Smooth muscle cell of the brain vasculature (primary cell): Measurements from ENCODE around the gene CLSTN2.
A peak's percentile ranks its signal among the peaks of the same experiment; 100 is the strongest.

Source experiments
- DNase-seq: peaks from one replicate; pipeline ENCODE4 v3.0.0-alpha.2; 2012; ENCODE audit warnings: low read depth, low spot score

Gene CLSTN2

DNA sequence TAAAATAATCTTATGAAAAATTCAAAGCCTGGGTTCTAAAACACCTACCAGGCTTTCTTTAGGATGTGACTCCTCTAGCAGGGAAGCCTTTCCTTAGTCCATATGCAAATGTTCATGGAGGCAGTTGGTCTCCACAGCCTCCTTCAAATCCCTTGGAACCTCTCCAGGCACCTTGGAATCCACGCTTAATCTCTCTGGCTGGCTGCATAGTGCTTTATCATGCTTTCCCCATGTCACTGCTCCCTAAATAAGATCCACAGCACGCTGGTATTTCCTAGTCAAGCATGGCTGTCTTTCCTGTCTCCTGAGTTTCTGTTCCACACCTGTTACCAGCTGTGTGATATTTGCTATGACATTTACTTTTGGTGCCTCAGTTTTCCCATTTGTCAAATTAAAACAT, 71.3 kb downstream of the CLSTN2 start:
- no peak for DNase-seq

DNA sequence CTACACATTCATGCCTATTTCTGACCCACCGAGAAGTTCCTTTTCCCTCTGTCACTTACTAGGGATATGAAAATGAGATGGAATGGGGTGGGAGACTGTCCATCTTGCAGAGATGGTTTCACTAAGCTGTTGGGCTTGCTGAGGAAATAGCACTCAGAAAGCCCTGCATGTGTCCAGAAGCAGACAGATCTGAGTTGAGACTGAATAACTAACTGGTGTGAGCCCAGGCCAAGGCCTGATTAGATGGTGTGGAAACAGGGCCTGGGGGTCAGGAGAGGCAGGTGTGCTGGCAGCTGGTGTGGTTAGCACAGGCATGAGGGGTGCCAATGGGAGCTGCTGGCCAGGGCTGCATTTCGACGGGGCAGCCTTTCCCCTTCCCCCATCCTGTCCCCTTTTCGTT, 72.1 kb downstream of the CLSTN2 start:
- no peak for DNase-seq

DNA sequence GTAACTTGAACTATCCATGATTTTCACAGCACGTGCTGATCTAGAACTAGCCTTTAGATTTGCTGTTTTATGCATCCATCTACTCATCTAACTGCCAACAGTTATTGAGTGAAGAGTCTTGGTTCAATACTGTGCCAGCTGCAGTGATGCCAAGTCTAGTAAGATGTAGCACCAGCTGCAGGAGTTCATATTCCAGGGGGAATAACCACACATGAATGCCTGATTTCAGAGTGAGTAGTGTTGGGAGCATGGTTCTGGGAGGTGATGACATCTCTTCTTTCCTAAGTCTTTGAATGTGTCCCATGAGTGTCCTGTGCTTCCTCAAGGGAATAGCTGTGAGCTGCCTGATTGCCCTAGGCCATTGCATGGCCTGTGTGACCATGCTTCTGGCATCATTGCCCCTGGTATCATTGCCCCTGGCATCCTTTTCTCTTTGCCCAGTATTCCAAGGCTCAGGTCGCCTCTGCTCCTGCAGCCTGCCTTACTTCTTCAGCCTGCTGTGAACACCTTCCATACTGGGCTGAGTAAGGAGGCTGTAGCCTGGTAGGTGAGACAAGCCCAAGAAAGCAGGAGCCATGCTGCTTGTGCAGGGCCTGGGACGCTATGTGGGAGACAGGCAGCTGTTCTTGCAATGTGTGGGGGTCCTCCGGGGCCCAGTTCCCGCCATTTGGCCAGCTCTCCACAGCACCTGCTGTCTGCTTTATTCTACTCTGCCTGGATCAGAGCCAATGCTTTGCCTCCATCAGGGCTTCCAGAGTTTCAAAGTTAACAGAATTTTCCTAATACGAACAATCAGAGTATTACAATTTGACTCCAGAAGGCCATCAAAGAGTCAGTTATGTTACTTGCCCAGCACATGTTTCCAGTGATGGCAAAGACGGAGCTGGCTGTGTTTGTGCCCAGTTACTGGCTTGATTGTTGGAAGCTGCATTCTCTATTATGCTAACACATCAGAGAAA, 73.2 kb downstream of the CLSTN2 start:
- DNase-seq: no peak

DNA sequence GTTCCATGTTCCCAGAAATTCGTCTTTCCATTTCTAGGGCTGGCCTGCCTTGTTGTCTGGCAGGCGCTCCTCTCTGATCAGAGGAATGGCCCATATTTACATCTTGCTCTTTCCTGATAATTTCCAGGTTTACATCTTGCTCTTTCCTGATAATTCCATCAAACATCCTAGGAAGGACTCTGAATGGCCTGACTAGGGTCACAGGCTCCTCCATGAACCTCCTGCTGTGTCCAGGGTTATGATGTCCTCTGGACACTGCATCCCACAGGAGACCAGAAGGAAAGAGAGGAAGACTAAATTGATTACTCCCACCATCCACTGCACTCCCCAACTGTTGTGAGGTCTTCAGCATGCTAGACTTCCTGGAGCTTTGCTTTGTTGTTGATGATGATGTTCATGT, 75.4 kb downstream of the CLSTN2 start:
- DNase-seq: no peak

DNA sequence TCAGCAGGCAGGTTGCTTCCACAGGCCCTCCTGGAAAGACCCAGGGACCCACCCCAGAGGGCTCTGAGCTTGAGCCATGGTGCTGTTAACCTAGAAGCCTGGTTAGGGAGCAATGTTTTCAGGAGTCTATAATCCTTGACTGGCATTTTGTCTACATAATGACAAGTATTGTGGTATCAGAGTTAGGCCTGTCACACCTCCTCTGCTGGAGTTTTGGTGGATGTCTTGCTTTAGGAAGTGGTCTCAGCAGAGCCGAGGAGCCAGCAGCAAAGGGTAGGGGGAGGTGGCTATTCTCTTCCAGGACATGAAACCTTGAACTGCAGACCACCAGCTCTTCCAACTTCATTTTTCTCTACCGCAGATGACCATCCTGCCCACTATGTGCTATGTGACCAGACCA, 76.1 kb downstream of the CLSTN2 start:
- no peak for DNase-seq

DNA sequence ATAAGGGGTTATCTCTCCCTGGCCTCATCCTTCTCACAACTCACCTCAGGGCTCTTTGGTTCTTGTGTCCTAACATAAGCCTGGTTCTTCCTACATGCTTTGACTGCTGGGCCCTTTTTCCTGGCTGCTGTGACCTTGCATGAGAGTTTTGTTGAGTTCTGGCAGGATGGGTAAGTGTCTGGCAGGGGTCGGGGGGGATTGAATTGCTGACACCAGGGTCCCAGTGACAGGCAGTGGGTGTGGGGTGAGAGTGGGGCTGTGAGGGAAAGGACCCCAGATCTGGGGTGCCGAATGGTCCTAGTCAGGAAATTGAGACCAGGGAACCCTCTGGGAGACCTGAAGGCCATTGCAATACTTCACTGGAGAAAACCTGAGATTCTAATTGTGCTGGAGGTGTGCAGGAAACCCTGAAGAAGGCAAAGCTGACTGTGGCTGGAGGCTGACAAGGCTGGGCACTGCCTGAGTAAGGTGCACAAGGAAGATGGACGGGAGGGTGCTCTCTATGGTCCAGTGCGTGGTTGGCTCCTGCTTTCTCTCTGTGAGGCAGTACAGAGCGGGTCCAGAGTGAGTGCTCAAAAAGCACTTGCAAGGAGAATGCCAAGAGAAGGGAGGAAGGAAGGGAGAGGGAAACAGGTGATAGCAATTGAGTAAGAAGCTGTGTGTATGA, 76.8 kb downstream of the CLSTN2 start:
- DNase-seq: no peak

DNA sequence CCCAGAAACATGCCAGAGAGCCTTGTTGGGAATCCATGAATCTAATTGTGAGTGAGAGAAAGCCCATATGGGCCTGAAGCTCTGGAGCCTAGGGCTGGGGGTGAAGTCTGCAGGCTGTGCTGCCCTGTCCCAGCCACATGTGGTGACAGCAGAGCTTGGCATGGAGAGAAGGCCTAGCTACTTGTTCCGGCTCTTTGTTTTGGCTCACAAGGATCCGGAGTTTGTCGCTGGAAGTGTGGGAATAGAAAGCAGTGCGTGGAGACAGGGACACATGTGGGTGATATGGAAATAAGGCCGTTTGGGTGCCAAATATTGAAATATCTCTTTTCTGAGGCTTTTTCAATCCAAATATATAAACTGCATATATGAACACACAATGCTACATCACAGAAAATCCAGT, 78.2 kb downstream of the CLSTN2 start:
- DNase-seq: no peak

DNA sequence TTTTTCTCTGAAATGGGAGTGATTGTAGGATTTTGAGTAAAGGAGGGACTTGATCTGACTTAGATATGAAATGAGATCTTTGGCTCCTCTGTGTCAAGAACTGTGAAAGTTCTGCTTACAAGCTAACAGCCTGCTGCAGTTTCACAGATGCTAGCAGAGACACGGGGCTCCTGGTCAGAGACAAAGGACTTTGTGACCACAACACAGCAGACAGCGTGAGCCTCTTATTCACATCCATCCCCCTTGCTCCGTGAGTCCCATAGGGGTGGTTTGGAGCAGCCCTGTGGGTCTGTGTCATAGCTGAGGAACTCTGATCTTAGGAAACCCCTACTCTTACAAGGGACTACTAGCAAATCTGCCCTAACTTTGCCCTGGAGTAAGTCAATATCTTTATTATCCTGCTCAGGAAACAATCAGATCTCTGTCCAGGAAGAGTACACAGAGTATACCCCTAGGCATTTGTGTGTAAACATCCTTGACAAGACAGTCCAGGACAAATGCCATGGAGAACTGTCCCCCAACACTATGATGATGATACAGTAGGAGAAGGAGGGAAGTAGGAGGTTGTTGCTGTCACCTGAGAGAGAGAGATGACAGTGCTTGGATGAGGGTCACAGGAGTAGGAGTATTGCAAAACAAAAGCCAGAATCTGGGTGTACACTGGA, 80.0 kb downstream of the CLSTN2 start:
- no peak for DNase-seq

DNA sequence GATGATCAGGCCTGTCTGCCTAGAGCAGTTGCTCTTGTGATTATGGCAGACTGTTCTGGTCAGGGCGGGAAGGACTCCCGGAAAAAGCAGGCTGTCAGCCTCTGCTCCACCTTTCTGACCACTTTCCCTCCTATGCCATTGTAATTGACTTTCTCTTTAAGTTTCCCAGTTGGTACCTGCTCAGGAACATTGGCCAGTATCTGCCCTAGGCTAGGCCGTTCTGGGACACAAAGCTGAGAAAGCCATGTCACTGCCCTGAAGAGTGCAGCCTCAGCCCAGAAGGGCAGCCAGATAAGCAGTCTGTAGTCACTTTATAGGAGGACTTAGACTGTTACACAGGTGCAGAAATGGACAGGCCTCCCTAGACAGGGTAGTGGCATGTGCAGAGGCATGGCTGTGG, 80.8 kb downstream of the CLSTN2 start:
- DNase-seq: no peak

DNA sequence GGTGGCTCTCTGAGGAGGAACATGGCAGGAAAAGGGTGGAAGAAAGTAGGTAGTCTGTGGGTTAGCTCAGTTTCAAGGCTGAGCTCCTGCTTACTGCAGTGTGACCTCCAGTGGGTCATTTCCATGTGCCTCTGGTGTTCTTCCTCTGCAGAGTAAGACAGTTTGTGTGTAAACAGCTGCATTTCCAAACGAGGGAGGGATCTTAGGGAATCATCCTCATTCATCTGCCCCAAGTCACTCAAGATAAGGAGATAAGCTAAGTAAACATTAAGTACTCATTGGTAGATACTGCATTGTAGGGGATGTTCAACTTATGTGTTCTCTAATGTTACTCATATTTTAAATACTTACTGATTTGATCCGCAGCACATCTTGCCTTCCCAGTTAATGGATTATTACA, 83.6 kb downstream of the CLSTN2 start:
- DNase-seq: no peak

DNA sequence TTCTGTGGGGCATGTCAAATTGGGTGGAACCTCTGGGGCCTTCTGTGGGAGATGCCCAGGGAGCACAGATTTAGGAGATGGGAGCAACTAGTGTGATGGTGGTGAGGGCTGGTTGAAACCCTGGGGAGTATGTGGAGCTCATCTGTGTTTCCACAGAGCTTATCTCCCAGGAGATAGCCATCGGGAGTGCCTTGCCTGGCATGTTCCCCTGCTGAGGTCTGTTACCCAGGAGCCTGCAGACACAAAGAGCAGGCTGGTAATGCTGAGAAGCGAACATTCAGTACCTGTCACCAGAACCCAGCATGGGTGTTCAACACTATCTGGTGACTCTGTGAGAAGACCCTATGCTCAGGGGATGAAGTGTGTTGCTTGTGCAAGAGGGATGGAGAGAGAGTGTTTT, 85.0 kb downstream of the CLSTN2 start:
- DNase-seq: no peak

DNA sequence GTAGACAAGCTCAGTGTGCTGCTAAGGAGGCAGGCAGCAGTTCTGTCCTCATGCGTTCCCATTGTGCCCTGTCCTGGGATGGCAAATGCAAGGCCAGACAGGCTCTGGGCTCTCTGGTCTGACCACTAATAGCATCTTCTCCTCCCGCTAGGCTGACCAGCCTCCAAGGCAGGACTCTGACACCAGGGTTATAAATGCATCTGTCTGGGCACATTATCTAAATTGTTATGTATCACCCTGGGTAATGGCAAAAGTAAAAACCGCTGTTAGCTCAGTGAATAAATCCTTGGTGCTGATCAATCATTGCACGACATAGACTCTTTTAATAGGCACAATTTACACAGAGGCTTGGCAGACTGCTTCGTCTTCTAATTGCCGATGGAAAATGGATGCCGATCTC, 85.6 kb downstream of the CLSTN2 start:
- no peak for DNase-seq

DNA sequence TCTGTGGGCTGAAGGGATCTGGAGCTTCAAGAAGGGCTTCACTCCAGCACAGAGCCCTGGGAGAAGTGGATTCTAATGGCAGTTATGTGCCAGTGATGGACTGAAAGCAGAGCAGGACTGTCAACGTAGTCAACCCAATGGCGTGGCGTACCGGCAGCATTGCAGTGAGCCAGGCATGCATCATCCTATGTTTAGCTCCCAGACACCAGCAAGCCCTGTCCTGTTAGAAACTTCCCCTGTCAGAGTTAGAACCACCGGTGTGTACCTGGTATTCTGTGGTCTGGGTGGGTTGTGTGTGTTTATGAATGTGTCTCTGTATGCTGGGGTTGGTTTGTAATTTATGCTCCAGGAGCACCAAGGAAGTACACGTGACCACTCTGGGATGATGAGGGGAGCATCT, 86.3 kb downstream of the CLSTN2 start:
- no peak for DNase-seq

DNA sequence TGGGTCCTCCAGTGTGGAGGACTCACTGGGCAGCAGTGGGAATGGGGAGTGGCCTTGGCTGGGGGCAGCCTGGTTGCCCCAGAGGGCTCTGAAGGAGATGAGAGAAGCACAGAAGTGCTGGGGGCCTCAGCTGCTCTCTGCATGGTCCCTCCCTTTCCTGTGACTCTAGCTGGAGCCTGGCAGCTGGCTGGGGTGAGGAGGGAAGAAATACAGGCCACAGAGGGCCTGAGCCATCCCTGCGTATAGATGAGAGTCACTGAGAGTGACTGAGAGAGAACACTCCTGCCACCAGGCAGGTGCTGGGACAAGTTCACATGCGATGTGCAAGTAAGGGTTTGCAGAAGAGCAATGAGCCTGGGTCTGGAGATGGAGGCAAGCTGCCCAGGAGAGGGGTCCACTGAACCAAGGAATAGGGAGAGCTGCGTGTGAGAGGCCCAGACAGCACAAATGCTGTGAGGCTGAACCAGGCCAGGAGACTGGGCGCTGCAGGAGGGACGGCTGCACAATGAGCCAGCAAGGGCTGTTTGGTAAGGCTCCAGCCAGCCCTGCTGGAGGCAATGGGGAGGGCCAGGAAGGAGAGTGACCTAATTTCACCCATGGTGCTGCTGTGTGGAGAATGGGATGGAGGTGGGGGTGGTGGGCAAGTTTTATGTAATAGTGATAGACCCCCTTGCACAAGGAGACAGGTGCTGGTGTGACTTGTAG, 87.2 kb downstream of the CLSTN2 start:
- peak; percentile 23 for DNase-seq

DNA sequence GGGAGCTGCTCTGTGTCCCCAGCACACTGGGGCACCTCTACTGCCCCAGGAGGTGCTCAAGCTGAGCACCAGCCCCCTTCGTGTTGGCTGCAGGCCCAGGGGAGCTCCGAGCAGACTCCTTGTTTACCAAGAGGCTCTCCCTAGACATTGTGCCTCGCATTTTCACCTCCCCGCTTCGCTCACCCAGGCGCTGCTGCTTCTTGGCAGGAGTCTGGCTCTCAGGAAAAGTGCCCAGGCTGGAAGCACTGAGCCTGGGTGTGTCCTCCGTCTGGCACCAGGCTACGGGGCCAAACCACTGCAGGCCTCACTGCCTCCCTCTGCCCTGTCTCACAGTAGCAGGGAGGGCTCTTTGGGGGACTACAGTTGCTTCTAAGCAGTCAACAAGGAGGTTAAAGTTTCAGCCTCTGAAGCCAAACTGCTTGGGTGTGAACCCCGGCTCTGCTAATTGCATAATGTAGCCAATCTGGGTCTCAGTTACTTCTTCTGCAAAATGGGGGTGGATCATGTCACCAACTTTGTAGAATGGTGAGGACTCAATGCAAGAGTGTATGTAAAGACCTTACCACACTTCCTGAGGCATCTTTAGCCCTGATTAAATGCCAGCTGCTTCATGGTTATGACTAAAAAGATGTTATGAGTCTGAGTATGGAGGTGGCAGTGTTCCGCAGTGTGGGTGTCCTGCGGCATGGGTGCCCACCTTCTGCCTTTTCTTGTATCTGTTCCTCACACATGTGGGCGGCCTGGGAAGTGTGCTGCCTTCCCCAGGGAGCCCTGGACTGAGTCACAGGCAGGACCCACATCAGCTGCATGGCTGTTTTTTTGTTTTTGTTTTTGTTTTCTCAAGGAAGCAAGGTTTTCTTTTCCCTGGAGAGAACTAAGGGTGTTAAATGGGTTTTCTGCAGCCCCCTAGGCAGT, 88.9 kb downstream of the CLSTN2 start:
- no peak for DNase-seq

DNA sequence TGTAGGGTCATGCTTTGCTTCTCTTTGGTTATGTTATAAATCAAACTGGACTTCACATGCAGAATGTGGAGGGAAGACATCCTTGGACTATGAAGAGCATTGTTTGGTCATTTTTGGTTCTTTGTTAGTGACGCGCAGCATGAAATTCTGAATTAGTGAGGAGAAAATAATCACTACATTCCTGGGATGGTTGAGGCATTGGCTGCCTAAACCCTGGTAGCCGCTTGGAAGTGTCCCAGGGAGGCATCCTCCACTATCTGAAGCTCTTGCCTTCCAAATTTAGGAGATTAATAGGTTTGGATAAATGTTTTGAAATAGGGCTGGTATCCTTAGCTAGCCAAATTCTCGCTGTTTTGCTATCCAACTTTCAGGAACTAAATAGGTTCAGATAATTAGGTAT, 96.2 kb downstream of the CLSTN2 start:
- DNase-seq: no peak

DNA sequence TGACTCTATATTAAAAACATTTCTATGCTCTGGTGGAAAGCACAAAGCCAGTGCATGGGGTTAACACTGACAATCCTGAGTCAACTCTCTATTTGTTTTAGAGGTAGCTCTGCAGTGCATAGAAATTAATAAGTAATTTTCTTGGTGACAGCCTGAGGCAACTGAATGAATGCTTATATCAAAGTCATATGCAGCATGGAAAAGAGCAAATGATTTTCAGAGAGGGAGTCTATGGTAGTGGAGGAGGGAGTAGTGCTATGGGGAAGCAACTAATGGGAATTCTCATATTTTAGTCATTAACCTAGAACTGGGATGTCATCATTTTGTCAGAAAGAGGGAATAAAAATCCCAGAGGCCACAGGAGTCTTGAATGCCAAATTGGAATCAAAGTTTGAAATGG, 99.1 kb downstream of the CLSTN2 start:
- DNase-seq: no peak

DNA sequence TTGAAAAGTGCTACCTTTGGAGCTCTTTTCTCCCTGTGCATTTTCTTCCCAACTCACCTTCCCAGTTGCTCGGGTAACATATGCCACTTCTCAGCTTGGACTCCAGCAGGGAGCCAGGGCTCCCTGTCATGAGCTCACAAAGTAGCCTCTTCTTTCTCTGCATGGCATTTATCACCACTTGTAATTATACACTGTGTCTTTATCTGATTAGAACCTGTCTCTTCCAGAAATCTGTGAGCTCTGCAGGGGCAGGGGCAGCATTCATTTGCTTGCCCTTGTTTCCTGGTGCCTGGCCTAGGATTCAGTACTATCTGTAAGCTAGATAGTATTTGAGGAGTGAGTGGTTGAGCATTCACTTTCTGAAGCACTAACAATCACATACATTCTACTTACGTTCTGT, 100.9 kb downstream of the CLSTN2 start:
- DNase-seq: no peak

DNA sequence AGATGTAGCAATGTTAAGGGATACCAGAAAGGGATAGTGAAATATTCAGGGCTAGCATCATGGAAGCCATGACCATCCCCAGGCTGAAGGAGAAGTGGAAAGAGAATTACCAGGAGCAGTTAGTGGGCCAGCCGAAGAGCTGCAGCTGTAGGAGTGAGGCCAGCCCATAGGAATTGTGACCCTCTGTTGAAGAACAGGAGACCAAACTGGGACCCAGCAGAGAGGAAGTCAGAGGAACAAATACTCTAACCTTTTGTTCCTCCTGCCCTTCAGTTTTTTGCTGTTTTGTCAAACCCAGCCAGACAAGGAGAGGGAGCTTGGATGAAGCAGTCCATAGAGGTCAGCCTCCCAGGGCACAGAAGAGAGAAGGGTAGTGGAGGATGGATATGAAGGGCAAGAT, 115.4 kb downstream of the CLSTN2 start:
- DNase-seq: no peak

DNA sequence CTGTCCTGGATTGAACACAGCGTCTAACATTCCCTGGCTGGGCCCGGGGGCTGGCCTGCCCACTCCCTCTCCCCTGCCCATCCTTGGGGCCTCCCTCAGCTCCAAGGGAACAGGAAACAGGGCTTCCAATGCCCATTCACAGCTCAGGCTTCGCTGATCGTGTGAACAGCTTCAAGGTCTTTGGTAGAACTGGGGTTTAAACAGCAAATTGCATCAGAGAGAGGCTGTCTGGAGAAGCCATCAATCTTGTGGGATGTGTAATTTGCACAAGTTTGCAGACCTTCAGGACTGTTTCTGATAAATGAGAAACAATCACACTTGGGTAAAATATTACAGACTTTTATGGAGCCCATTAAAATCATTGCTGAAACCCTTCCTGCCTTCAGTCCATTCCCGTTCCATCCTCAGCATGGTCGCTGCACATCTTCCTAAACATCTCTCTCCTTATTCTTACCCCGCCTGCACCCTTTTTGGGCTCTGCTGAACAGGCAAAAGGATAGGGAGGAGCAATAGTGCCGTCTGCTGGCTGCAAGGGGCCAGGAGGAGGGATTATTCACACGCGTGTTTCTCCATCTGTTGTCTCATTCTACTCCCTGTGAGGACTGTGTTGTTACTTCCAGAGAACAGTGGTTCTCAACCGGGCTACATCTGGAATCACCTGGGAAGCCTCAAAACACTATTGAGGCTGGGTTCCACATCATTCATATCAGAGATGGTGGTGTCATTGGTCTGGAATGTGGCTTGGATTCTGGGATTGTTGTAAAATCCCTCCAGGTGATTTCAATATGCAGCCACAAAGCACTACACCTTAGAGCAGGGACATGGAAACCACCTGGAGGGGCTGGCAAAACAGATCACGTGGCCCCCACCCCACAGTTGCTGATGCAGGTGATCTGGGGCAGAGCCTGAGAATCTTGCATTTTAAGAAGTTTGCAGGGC, 116.3 kb downstream of the CLSTN2 start:
- no peak for DNase-seq
